GM12891 (cell line): ENCODE measurements around the gene NELL2.

Source experiments
- POLR2A ChIP-seq: IDR thresholded peaks from 2 replicates; pipeline ENCODE4 v1.6.1; 2011; ENCODE audit warnings: low read depth, low read length, control low read depth
- POLR2AphosphoS5 ChIP-seq: IDR thresholded peaks from 2 replicates; pipeline ENCODE4 v1.6.1; 2011; ENCODE audit warnings: low read depth, low read length, control low read depth
- SPI1 ChIP-seq: IDR thresholded peaks from 2 replicates; pipeline ENCODE4 v1.6.1; 2011; ENCODE audit warnings: low read depth, low read length, control low read depth
- TAF1 ChIP-seq: IDR thresholded peaks from 2 replicates; pipeline ENCODE4 v1.6.1; 2011; ENCODE audit warnings: low read depth, low read length, control low read depth

DNA sequence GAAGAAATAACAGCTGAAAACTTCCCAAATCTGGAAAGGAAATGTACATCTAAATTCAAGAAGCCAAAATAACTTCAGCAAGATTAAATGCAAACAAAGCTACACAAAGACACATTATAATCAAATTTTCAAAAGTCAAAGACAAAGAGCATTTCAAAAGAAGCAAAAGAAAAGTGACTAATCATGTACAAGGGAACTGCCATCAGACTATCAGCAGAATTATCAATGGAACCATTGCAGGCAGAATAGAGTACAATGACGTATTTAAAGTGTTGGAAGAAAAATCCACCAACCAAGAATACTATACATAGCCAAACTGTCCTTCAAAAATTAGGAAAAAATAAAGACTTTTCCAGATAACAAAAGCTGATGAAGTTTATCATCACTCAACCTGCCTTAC is 147.5 kb downstream of the NELL2 start:
- TF ChIP-seq POLR2AphosphoS5: no peak
- TF ChIP-seq POLR2A: no peak
- no peak for TF ChIP-seq TAF1
- no peak for TF ChIP-seq SPI1
